Uterus (tissue), 2 donors: ENCODE results near the gene COL4A6.

Experiments used
- POLR2A ChIP-seq, 2 donors: fragments of 450-650 bp; IDR thresholded peaks; one replicate each; pipeline ENCODE4 v1.6.1; 2016; ENCODE audit warnings: antibody characterized with exemption in 2 of 2, mild to moderate bottlenecking in 1 of 2, moderate library complexity in 1 of 2
- TF ChIP-seq, protein P1 (sequence below), 4 experiments: fragments of 200-600 bp in 2 of 4; fragments of 450-650 bp in 2 of 4; sonication (generic) in 2 of 4; IDR thresholded peaks; one replicate each; pipeline ENCODE4 v1.5.1; 2016 to 2019; ENCODE audit warnings: antibody characterized with exemption in 4 of 4, mild to moderate bottlenecking in 2 of 4, moderate library complexity in 1 of 4

DNA sequence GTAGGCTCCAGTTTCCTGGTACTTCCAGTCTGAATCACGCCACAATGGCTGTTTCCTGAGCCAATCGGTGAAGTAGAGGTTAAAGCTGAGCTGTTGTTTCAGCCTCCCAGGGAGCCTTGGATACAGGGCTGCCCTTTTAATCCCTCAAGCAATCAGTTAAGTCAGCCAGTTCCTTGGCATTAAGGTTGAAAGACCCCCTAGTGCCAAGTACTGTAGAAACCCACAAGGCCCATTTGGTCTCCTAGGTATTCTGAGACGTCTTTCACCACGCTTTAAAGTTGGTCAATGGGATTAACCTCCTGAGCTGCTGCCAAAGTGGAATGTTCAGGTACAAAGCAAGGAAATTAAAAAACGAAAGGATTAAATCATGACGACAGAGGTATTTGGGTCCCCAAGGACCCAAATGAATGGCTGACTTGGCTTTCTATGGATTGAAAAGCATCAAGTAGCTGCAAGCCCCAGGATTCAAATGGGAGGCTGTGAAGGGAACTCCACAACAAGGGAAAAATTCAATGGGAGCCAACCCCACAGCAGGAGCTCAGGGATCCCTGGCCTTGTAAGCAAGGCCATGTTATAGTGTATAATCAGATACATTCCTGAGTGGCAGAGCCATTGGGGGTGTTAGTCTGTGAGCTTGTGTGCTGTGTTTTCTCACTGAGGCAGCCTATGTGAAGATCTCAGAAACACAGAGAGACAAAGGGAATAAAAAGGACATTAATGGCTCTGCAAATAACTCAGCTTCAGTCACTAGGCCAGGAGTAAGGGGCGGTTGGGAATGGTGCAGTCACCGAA lies 260.7 kb downstream of the COL4A6 start:
- TF ChIP-seq, protein P1, sequence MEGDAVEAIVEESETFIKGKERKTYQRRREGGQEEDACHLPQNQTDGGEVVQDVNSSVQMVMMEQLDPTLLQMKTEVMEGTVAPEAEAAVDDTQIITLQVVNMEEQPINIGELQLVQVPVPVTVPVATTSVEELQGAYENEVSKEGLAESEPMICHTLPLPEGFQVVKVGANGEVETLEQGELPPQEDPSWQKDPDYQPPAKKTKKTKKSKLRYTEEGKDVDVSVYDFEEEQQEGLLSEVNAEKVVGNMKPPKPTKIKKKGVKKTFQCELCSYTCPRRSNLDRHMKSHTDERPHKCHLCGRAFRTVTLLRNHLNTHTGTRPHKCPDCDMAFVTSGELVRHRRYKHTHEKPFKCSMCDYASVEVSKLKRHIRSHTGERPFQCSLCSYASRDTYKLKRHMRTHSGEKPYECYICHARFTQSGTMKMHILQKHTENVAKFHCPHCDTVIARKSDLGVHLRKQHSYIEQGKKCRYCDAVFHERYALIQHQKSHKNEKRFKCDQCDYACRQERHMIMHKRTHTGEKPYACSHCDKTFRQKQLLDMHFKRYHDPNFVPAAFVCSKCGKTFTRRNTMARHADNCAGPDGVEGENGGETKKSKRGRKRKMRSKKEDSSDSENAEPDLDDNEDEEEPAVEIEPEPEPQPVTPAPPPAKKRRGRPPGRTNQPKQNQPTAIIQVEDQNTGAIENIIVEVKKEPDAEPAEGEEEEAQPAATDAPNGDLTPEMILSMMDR (IDR thresholded peaks at IDR 0.05), result no peak
- no peak for TF ChIP-seq POLR2A (IDR thresholded peaks at IDR 0.05)
